Dermis microvascular lymphatic vessel endothelial cell (primary cell): ENCODE measurements around the gene NUDT17. TPM values are rescaled to one million over a fixed set of nuclear protein-coding genes. Genes with fewer than 3 reads are reported as not detected.
"Not testable (repeated sequence)": the region's sequence is repeated elsewhere in the genome, so short reads cannot be mapped to it uniquely, and the experiment has no call there.

Experiments
- DNase-seq, 2 donors: peaks; one replicate each; pipeline versions ENCODE4 v3.0.0 to v3.0.0-alpha.2; 2010; ENCODE audit warnings: low read depth in 2 of 2
- total RNA-seq: library from RNA; depleted of rRNA; stranded (reverse); fragments of >200 nt; gene quantifications from 2 replicates; pipeline ENCODE4 v1.2.1, GENCODE V29; 2014

Gene NUDT17
- total RNA-seq: 1.9 and 2.8 TPM in 2 replicates

GRCh38 chr1:145845514-145846161 lies at the start of gene NUDT17:
NUDT17 (plus strand) TSS chr1:145845630; CDS start chr1:145845641, 11 bp downstream.
- DNase-seq: peak; percentile 45 to 79

GRCh38 chr1:145796753-145797152 lies 48.7 kb upstream of the NUDT17 start:
- no peak for DNase-seq

GRCh38 chr1:145799806-145800205 lies 45.6 kb upstream of the NUDT17 start:
- no peak for DNase-seq

GRCh38 chr1:145804235-145805045 lies 41.0 kb upstream of the NUDT17 start:
- no peak for DNase-seq

GRCh38 chr1:145805057-145805456 lies 40.4 kb upstream of the NUDT17 start:
- DNase-seq: no peak

GRCh38 chr1:145806408-145806807 lies 39.0 kb upstream of the NUDT17 start:
- DNase-seq: no peak

- DNase-seq: no peak
Measured at GRCh38 chr1:145806844-145807243, 38.6 kb upstream of the NUDT17 start.

- not testable (repeated sequence) for DNase-seq
Measured at GRCh38 chr1:145812977-145813810, 32.2 kb upstream of the NUDT17 start.

- DNase-seq: peak in 1 of 2 donors; percentile 36
Measured at GRCh38 chr1:145818095-145818494, 27.3 kb upstream of the NUDT17 start.

- not testable (repeated sequence) for DNase-seq
Measured at GRCh38 chr1:145822779-145823331, 22.6 kb upstream of the NUDT17 start.

- DNase-seq: peak; percentile 55 to 94
Measured at GRCh38 chr1:145823565-145824498, 21.6 kb upstream of the NUDT17 start, which contains the start of the genes POLR3C and RNF115. POLR3C (plus strand) TSS chr1:145824200; CDS start chr1:145825777, 1,577 bp downstream. RNF115 (minus strand) TSS chr1:145824095; CDS start chr1:145823873, 222 bp downstream.

GRCh38 chr1:145824499-145824842 lies 21.0 kb upstream of the NUDT17 start:
- peak in 1 of 2 donors; percentile 7 for DNase-seq

- no peak for DNase-seq
Measured at GRCh38 chr1:145826030-145826429, 19.4 kb upstream of the NUDT17 start.

GRCh38 chr1:145827966-145828365 lies 17.5 kb upstream of the NUDT17 start:
- DNase-seq: peak; percentile 24 to 33

- no peak for DNase-seq
Measured at GRCh38 chr1:145828367-145829026, 16.9 kb upstream of the NUDT17 start.

GRCh38 chr1:145830810-145831209 lies 14.6 kb upstream of the NUDT17 start:
- DNase-seq: not testable (repeated sequence)

GRCh38 chr1:145837656-145838055 lies 7.8 kb upstream of the NUDT17 start:
- no peak for DNase-seq

GRCh38 chr1:145843031-145843430 lies 2.4 kb upstream of the NUDT17 start:
- DNase-seq: no peak

- no peak for DNase-seq
Measured at GRCh38 chr1:145845144-145845513, 301 bp upstream of the NUDT17 start.

GRCh38 chr1:145846201-145846612 lies 777 bp downstream of the NUDT17 start:
- DNase-seq: peak in 1 of 2 donors; percentile 46
